Fibroblast of pulmonary artery (primary cell): Measurements from ENCODE around the gene LDB3.

ENCODE experiments used
- DNase-seq: peaks from one replicate; pipeline ENCODE4 v3.0.0-alpha.2; 2010; ENCODE audit warnings: low read depth
- H3K4me3 ChIP-seq: replicated peaks from 2 replicates; pipeline ENCODE4 v1.5.1; 2011; ENCODE audit warnings: low read depth, mild to moderate bottlenecking, control low read depth, low read length, moderate library complexity
- TF ChIP-seq, protein P1 (sequence below): IDR thresholded peaks from 2 replicates; pipeline ENCODE4 v1.5.1; 2011; ENCODE audit warnings: mild to moderate bottlenecking, control low read depth, low read length, inconsistent platforms; ENCODE audit errors: missing control alignments

The LDB3 gene

DNA sequence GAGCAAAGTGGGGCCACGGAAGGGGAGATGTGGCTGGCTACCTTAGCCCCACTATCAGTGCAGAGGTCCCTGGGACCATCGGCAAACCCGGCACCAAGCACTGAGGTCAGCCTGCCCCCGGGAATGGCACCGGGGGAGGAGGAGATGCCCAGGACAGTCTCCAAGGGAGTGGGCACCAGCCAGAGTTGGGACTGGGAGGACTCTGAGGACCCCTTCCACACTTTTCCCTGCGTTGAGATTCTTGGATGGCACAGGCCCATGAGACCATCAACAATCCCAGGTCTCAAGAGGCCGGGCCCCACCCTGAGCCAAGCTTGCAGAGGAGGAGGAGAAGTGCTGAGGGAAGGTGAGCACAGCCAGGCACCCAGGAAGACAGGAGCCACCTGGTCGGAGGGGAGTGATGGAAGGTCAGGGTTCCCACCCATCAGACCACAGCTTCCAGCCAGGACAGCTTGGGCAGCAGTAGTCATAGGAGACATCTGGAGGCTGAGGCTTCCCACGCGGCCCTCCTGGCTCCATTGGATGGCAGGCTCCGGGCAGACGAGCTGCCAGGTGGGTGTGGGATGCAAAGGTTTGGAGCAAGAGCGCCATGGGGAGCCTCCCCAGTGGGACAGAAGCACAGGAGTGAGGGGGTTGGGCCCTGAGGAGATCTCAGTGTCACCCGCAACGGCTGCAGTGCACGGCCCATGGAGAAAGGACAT is 16.5 kb upstream of the LDB3 start:
- TF ChIP-seq, protein P1, sequence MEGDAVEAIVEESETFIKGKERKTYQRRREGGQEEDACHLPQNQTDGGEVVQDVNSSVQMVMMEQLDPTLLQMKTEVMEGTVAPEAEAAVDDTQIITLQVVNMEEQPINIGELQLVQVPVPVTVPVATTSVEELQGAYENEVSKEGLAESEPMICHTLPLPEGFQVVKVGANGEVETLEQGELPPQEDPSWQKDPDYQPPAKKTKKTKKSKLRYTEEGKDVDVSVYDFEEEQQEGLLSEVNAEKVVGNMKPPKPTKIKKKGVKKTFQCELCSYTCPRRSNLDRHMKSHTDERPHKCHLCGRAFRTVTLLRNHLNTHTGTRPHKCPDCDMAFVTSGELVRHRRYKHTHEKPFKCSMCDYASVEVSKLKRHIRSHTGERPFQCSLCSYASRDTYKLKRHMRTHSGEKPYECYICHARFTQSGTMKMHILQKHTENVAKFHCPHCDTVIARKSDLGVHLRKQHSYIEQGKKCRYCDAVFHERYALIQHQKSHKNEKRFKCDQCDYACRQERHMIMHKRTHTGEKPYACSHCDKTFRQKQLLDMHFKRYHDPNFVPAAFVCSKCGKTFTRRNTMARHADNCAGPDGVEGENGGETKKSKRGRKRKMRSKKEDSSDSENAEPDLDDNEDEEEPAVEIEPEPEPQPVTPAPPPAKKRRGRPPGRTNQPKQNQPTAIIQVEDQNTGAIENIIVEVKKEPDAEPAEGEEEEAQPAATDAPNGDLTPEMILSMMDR: no peak
- DNase-seq: no peak
- H3K4me3 ChIP-seq: no peak overlapping the region

DNA sequence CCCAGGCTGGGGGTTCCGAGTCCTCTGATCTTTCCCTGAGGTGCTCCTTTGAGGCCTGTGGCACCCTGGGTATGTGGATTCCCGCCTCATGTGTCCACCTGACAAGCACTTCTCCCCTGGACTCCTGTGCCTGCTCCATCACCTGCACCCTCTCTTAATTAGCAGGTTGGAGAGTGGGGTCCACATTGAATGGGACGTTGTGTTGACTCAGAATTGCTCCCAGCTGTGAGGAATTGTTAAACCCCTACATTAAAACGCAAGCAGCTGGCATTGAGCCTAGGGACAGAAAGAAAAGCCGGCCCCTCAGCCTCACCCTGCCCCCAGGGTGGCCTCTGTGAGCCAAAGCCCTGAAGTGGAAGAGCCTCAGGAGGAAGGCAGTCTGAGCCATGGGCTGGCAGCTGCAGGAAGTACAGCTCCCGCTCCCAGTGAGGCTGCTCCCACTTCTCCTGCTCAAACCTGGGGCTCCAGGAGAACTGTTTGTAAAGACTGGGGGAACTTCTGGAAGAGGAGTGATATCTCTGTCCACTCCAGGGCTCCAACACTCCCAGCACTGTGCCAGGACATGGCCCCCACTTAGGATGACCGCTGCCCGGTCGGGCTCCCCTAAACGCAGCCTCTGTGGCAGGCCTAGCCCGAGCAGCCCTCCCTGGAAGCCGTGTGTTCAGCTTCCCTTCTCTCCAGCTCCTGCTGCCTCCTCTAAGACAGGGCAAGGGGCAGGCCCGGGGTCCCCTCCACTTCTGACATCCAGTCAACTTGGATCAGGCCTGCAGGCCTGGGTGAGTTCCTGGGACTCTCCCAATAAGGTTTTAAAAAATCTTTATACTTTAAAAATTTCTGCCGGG is 15.7 kb upstream of the LDB3 start:
- TF ChIP-seq, protein P1: no peak
- DNase-seq: no peak
- H3K4me3 ChIP-seq: no peak overlapping the region

DNA sequence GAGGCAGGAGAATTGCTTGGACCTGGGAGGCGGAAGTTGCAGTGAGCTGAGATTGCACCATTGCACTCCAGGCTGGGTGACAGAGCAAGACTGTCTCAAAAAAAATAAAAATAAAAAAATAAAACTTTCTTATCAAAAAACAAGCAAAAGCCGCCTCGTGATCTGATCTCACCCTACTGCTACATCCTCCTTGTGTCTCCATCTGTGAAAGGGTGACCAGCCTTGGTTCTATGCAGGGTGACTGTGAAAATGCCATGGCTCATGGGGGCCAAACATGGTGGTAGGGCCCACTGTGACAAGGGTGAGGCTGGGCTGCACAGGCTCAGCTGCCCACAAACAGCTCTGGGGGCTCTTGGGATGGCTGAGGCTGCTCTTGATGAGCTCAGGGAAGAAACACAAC is 14.9 kb upstream of the LDB3 start:
- no peak for DNase-seq
- no peak overlapping the region for H3K4me3 ChIP-seq
- TF ChIP-seq, protein P1: no peak

DNA sequence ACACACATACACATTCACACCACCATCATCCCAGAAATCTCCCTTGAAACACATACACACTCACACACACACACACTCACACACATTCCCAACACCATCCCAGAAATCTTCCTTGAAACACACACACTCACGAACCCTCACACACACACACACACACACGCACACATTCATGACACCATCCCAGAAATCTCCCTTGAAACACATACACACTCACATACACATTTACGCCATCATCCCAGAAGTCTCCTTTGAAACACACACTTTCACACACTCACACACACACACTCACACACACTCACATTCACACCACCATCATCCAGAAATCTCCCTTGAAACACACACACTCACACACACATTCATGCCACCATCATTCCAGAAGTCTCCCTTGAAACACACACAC is 14.3 kb upstream of the LDB3 start:
- TF ChIP-seq, protein P1: no peak
- DNase-seq: no peak
- H3K4me3 ChIP-seq: no peak overlapping the region

DNA sequence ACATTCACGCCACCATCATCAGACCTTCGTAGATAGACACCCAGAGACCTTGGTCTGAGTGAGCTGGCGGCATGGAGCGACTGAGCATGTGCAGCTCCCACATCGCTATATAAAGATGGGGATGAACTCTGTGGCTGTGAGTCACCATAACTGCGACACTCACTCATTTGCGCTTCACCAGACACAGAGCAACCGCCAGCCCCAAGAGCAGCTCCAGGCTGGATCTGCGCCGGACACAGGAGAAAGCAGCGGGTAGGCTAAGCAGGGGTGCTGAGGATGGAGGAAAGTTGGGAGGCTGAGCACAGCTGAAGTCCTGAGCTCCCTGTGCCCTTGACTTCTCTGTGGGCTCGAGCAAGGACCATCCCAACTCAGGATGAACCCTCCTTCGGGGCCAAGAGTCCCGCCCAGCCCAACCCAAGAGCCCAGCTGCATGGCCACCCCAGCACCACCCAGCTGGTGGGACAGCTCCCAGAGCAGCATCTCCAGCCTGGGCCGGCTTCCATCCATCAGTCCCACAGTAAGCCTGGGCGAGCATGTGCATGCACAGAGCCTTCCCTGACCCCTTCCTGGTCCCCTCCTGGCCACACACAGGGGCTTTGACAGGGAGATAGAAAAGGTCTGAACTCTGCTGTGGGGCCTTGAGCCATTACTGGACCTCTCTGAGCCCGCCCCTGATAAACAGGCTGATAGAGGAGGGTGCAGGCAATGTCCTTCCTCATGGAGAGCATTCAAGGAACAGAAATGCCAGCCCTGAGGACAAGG is 13.7 kb upstream of the LDB3 start, which contains the start of gene OPN4:
OPN4 (plus strand) TSS at position 137 of the 762 bp plus-strand sequence; CDS start at position 374, 237 bp downstream.
- TF ChIP-seq, protein P1: no peak
- no peak for DNase-seq
- H3K4me3 ChIP-seq: no peak within 1 kb of the TSS

DNA sequence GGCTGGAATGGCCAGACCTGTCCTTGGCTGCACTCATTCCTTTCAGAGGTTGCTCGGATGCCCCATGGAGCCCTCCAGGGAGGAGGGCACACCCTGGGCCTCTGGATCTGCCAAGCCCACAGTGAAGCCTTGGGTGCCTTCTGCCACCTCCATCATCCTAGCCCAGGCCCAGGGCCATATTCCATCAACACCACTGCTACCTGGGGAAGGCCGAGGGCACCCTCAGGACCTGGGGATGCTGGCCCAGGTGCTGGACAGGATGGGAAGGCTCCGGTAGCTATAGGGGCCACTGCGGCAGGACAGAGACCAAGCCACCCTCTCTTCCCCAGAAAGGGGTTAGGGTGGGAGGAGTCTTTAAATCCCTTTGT is 13.2 kb upstream of the LDB3 start:
- H3K4me3 ChIP-seq: no peak overlapping the region
- TF ChIP-seq, protein P1: no peak
- DNase-seq: no peak
